CD4-positive, alpha-beta T cell treated with Interleukin-17A for 4 hours (primary cell): ENCODE data around the gene ZPBP.
"Not testable (repeated sequence)": the region's sequence is repeated elsewhere in the genome, so short reads cannot be mapped to it uniquely, and the experiment has no call there.

ENCODE experiments used
- DNase-seq: peaks from one replicate; pipeline ENCODE4 v3.0.0-alpha.2; 2020; ENCODE audit warnings: mixed read lengths

The ZPBP gene

GRCh38 chr7:50041165-50041564, 51.9 kb downstream of the ZPBP start:
- DNase-seq = not testable (repeated sequence)

GRCh38 chr7:50037086-50037485, 56.0 kb downstream of the ZPBP start:
- no peak for DNase-seq

- DNase-seq = no peak
Measured at GRCh38 chr7:50022991-50023390, 70.1 kb downstream of the ZPBP start.

GRCh38 chr7:50022451-50022850, 70.6 kb downstream of the ZPBP start:
- DNase-seq = no peak

GRCh38 chr7:49995681-49996080, 97.4 kb downstream of the ZPBP start:
- no peak for DNase-seq

GRCh38 chr7:49986191-49986590, 106.9 kb downstream of the ZPBP start:
- DNase-seq = no peak

GRCh38 chr7:49980465-49980864, 112.6 kb downstream of the ZPBP start:
- no peak for DNase-seq

- no peak for DNase-seq
Measured at GRCh38 chr7:49976238-49976637, 116.8 kb downstream of the ZPBP start.

- no peak for DNase-seq
Measured at GRCh38 chr7:49974035-49974434, 119.0 kb downstream of the ZPBP start.

GRCh38 chr7:49937608-49938007, 155.4 kb downstream of the ZPBP start:
- DNase-seq = no peak

GRCh38 chr7:49931627-49932026, 161.4 kb downstream of the ZPBP start:
- no peak for DNase-seq

- no peak for DNase-seq
Measured at GRCh38 chr7:49928787-49929186, 164.3 kb downstream of the ZPBP start.

GRCh38 chr7:49927631-49928030, 165.4 kb downstream of the ZPBP start:
- DNase-seq = no peak

GRCh38 chr7:49926720-49927119, 166.3 kb downstream of the ZPBP start:
- DNase-seq = no peak

- no peak for DNase-seq
Measured at GRCh38 chr7:49911909-49912308, 181.1 kb downstream of the ZPBP start.

GRCh38 chr7:49894543-49894942, 198.5 kb downstream of the ZPBP start:
- DNase-seq = no peak

- no peak for DNase-seq
Measured at GRCh38 chr7:49893131-49893530, 199.9 kb downstream of the ZPBP start.

GRCh38 chr7:49892481-49892880, 200.6 kb downstream of the ZPBP start:
- no peak for DNase-seq
